A549 (cell line): ENCODE results near the gene CYP27B1.

ENCODE experiments used
- ATOH8 ChIP-seq: fragments of 250-450 bp; sonication (Bioruptor Pico); IDR thresholded peaks from 2 replicates; pipeline ENCODE4 v1.5.0; 2020; ENCODE audit warnings: low read depth, mild to moderate bottlenecking, moderate library complexity
- CEBPB ChIP-seq, 2 experiments: fragments of >200 bp in 1 of 2; sonication (Bioruptor Twin) in 1 of 2; formaldehyde crosslinking in 1 of 2; IDR thresholded peaks; 2 replicates each; pipeline ENCODE4 v1.6.1; 2012 to 2016
- CHD4 ChIP-seq: fragments of 200-600 bp; sonication (generic); IDR thresholded peaks from 2 replicates; pipeline ENCODE4 v1.6.1; 2016; ENCODE audit warnings: antibody characterized with exemption, mild to moderate bottlenecking, borderline replicate concordance
- EP300 ChIP-seq, 2 experiments: fragments of >200 bp; sonication (Bioruptor Twin); formaldehyde crosslinking; IDR thresholded peaks; 2 replicates in 1 of 2; 3 replicates in 1 of 2; pipeline ENCODE4 v1.6.1; 2016 to 2017
- MAZ ChIP-seq: fragments of 150-350 bp; IDR thresholded peaks from 2 replicates; pipeline ENCODE4 v1.6.1; 2014; ENCODE audit warnings: antibody characterized with exemption, low read depth, low read length, borderline replicate concordance
- POLR2A ChIP-seq: IDR thresholded peaks from 2 replicates; pipeline ENCODE4 v1.6.1; 2012; ENCODE audit warnings: mild to moderate bottlenecking, low read length
- TF ChIP-seq, protein P1 (sequence below): fragments of 200-600 bp; sonication (generic); IDR thresholded peaks from 2 replicates; pipeline ENCODE4 v1.6.1; 2016; ENCODE audit warnings: antibody characterized with exemption, mild to moderate bottlenecking, moderate library complexity
- TF ChIP-seq, protein P2 (sequence below): fragments of >200 bp; sonication (Bioruptor Twin); formaldehyde crosslinking; IDR thresholded peaks from 3 replicates; pipeline ENCODE4 v1.5.1; 2016

GRCh38 chr12:57761391-57761998 lies 5.4 kb downstream of the CYP27B1 start:
- TF ChIP-seq, protein P1, sequence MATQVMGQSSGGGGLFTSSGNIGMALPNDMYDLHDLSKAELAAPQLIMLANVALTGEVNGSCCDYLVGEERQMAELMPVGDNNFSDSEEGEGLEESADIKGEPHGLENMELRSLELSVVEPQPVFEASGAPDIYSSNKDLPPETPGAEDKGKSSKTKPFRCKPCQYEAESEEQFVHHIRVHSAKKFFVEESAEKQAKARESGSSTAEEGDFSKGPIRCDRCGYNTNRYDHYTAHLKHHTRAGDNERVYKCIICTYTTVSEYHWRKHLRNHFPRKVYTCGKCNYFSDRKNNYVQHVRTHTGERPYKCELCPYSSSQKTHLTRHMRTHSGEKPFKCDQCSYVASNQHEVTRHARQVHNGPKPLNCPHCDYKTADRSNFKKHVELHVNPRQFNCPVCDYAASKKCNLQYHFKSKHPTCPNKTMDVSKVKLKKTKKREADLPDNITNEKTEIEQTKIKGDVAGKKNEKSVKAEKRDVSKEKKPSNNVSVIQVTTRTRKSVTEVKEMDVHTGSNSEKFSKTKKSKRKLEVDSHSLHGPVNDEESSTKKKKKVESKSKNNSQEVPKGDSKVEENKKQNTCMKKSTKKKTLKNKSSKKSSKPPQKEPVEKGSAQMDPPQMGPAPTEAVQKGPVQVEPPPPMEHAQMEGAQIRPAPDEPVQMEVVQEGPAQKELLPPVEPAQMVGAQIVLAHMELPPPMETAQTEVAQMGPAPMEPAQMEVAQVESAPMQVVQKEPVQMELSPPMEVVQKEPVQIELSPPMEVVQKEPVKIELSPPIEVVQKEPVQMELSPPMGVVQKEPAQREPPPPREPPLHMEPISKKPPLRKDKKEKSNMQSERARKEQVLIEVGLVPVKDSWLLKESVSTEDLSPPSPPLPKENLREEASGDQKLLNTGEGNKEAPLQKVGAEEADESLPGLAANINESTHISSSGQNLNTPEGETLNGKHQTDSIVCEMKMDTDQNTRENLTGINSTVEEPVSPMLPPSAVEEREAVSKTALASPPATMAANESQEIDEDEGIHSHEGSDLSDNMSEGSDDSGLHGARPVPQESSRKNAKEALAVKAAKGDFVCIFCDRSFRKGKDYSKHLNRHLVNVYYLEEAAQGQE = no peak
- TF ChIP-seq ATOH8 = no peak
- TF ChIP-seq CHD4 = no peak
- TF ChIP-seq CEBPB (IDR thresholded peaks at IDR 0.05) = no peak
- TF ChIP-seq, protein P2, sequence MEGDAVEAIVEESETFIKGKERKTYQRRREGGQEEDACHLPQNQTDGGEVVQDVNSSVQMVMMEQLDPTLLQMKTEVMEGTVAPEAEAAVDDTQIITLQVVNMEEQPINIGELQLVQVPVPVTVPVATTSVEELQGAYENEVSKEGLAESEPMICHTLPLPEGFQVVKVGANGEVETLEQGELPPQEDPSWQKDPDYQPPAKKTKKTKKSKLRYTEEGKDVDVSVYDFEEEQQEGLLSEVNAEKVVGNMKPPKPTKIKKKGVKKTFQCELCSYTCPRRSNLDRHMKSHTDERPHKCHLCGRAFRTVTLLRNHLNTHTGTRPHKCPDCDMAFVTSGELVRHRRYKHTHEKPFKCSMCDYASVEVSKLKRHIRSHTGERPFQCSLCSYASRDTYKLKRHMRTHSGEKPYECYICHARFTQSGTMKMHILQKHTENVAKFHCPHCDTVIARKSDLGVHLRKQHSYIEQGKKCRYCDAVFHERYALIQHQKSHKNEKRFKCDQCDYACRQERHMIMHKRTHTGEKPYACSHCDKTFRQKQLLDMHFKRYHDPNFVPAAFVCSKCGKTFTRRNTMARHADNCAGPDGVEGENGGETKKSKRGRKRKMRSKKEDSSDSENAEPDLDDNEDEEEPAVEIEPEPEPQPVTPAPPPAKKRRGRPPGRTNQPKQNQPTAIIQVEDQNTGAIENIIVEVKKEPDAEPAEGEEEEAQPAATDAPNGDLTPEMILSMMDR = no peak
- TF ChIP-seq EP300 (IDR thresholded peaks at IDR 0.05) = no peak
- no peak for TF ChIP-seq POLR2A
- no peak for TF ChIP-seq MAZ
